Stomach smooth muscle (tissue), 2 donors: Measurements from ENCODE around the gene PMVK.

Source experiments
- H3K27ac ChIP-seq: one replicate; pipeline ENCODE4 v1.7.0; 2013; ENCODE audit warnings: mild to moderate bottlenecking, low read length, inconsistent platforms
- H3K27me3 ChIP-seq, 2 donors: one replicate each; pipeline ENCODE4 v1.7.0; 2013; ENCODE audit warnings: low read length in 2 of 2; ENCODE audit not compliant: insufficient read depth in 2 of 2, control insufficient read depth in 1 of 2
- H3K36me3 ChIP-seq, 2 donors: one replicate each; pipeline ENCODE4 v1.7.0; 2013; ENCODE audit warnings: low read length in 2 of 2; ENCODE audit not compliant: control insufficient read depth in 2 of 2, insufficient read depth in 2 of 2
- H3K4me1 ChIP-seq: one replicate; pipeline ENCODE4 v1.7.0; 2013; ENCODE audit warnings: low read length; ENCODE audit not compliant: control insufficient read depth, insufficient read depth
- H3K4me3 ChIP-seq, 2 donors: one replicate each; pipeline ENCODE4 v1.7.0; 2013; ENCODE audit warnings: low read length in 2 of 2
- H3K9ac ChIP-seq, 2 donors: one replicate each; pipeline ENCODE4 v1.7.0; 2013; ENCODE audit warnings: low read length in 2 of 2, mild to moderate bottlenecking in 1 of 2
- H3K9me3 ChIP-seq, 2 donors: one replicate each; pipeline ENCODE4 v1.7.0; 2013; ENCODE audit warnings: low read length in 2 of 2; ENCODE audit not compliant: control insufficient read depth in 2 of 2
- donor health status: healthy.
- donor health status: Pancreatic carcinoma.

Gene PMVK

GRCh38 chr1:154888757-154889156 lies 47.8 kb downstream of the PMVK start:
- no peaks in the 10 kb centered on the region for H3K36me3 ChIP-seq
- no peaks in the 10 kb centered on the region for H3K4me1 ChIP-seq
- no peak overlapping the region for H3K4me3 ChIP-seq
- H3K27me3 ChIP-seq: peaks cover 0 to 4% of the 10 kb centered on the region in 2 donors
- H3K27ac ChIP-seq: no peak overlapping the region
- H3K9me3 ChIP-seq: no peaks in the 10 kb centered on the region
- H3K9ac ChIP-seq: no peak overlapping the region

- Histone ChIP-seq H3K9me3 (no peaks in the 10 kb centered on the region), H3K9ac (no peak overlapping the region), H3K36me3 (no peaks in the 10 kb centered on the region), H3K4me3 (no peak overlapping the region), H3K27me3 (peaks cover 0 to 6% of the 10 kb centered on the region in 2 donors), H3K27ac (no peak overlapping the region), H3K4me1 (no peaks in the 10 kb centered on the region)
These were observed 50.1 kb downstream of the PMVK start for GRCh38 chr1:154886281-154887015.

DNA sequence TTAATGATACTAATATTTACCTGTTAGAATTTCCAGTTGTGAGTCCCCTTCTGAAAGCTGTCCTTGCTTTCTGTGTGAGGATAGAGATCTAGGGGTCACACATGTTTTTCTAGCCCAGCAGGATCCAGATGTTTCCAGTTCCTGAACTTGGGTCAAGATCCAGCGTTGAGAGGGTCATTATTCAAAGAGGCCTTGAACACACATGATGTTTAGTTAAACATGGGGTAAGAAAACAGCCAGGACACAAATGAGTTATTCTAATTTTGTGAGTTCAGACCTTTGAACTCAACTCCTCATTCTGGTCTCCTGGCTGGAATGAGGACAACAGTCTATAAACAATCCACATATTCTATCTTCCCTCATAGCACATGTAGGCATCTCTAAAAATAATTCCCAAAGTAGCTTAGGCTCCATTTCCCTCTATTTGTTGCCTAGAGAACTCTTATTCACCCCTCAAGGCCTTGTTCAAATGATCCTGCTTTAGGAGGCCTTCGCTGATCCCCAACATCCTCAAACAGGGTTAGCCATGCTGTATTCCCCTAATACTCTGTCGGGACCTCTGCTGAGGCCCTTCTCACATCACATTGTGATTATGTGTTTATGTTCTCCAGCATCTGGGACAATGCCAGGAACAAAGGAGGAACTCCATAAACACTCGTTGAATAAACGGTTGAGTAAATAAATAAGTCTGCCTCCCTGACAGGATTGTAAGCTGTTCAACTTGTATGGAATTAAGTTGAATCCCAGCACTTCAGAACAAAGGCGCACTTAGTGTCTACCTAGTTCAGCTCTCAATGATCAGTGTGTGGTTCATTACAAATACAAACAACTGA lies 51.4 kb downstream of the PMVK start:
- Histone ChIP-seq H3K27ac (no peak overlapping the region), H3K4me1 (no peaks in the 10 kb centered on the region)

GRCh38 chr1:154883919-154884868 lies 52.3 kb downstream of the PMVK start:
- Histone ChIP-seq H3K27me3 (peaks cover 0 to 6% of the 10 kb centered on the region in 2 donors), H3K4me1 (no peaks in the 10 kb centered on the region), H3K9me3 (no peaks in the 10 kb centered on the region), H3K27ac (no peak overlapping the region), H3K36me3 (no peaks in the 10 kb centered on the region), H3K4me3 (no peak overlapping the region), H3K9ac (no peak overlapping the region)

More for the DNA sequence above, 51.4 kb downstream of the PMVK start:
- Histone ChIP-seq H3K9ac (no peak overlapping the region), H3K4me3 (no peak overlapping the region), H3K9me3 (no peaks in the 10 kb centered on the region), H3K36me3 (no peaks in the 10 kb centered on the region), H3K27me3 (peaks cover 0 to 6% of the 10 kb centered on the region in 2 donors)

DNA sequence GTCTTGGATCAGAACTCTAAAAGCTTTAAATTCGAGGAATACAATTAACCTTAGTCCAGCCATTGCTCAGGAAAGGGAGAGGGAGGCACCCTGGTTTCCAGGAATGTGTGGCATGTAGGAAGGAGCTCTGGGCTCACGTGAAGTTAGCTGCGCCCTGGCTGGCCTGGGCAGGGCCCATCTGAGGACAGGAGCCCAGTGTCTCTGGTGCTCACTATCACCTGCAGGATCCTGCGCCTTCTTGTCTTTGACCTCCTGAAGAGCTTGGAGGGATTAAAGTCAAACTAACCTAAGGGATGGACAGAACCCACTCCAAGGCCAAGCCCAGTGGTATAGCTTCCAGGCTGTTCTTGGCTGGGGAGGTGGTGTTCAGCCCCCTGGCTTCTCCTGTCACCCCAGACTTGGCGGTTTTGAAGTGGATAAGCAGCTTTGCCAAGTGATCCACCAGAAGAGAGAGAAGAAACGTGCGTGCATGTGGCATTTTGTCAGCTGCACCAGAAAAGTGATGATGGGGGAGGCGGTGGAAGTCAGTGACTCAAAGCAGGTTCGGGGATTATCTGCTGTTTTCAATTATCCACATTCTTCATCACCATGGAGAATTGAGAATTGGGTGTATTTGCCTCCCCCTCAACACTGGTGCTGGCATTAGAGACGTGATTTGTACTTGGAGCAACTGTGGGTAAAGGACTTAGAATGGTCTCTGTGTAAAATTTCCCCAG lies 54.5 kb downstream of the PMVK start:
- Histone ChIP-seq H3K9me3 (no peaks in the 10 kb centered on the region), H3K4me1 (peaks cover 8% of the 10 kb centered on the region), H3K27ac (no peak overlapping the region), H3K36me3 (no peaks in the 10 kb centered on the region), H3K4me3 (no peak overlapping the region), H3K27me3 (peaks cover 0 to 2% of the 10 kb centered on the region in 2 donors), H3K9ac (no peak overlapping the region)

DNA sequence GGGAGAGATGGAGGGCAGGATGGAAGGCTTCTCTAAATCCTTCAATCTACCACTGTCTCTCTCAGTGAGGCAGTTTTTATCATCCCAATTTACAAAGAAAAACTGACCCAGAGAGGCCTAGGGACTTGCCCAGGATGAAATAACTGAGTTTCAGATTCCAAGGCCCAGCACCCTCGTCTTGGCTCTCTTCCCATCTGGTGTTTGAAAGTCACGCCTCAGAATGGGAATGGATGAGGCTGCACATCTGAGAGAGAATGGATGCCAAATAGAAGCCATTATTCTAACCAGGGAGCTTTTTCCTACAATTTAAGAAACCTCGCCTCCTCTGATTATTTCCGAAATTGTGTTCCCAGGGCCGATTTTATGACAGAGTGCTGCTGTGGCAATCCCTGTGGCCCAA lies 55.8 kb downstream of the PMVK start:
- H3K9ac ChIP-seq: no peak overlapping the region
- no peak overlapping the region for H3K27ac ChIP-seq
- no peaks in the 10 kb centered on the region for H3K9me3 ChIP-seq
- H3K4me3 ChIP-seq: no peak overlapping the region
- H3K27me3 ChIP-seq: peaks cover 0 to 7% of the 10 kb centered on the region in 2 donors
- peaks cover 8% of the 10 kb centered on the region for H3K4me1 ChIP-seq
- H3K36me3 ChIP-seq: no peaks in the 10 kb centered on the region

- Histone ChIP-seq H3K27ac (no peak overlapping the region), H3K27me3 (peaks cover 0 to 7% of the 10 kb centered on the region in 2 donors), H3K4me3 (no peak overlapping the region), H3K9me3 (no peaks in the 10 kb centered on the region), H3K4me1 (peaks cover 8% of the 10 kb centered on the region), H3K9ac (no peak overlapping the region), H3K36me3 (no peaks in the 10 kb centered on the region)
These were observed 57.5 kb downstream of the PMVK start for GRCh38 chr1:154879038-154879421.

- Histone ChIP-seq H3K4me3 (no peak overlapping the region), H3K27ac (no peak overlapping the region), H3K9ac (no peak overlapping the region), H3K9me3 (no peaks in the 10 kb centered on the region), H3K4me1 (peaks cover 8% of the 10 kb centered on the region), H3K27me3 (peaks cover 0 to 7% of the 10 kb centered on the region in 2 donors), H3K36me3 (no peaks in the 10 kb centered on the region)
These were observed 58.0 kb downstream of the PMVK start for GRCh38 chr1:154878371-154879037.

GRCh38 chr1:154877370-154877974 lies 59.0 kb downstream of the PMVK start:
- Histone ChIP-seq H3K27me3 (peaks cover 0 to 5% of the 10 kb centered on the region in 2 donors), H3K4me3 (no peak overlapping the region), H3K36me3 (no peaks in the 10 kb centered on the region), H3K27ac (no peak overlapping the region), H3K9me3 (no peaks in the 10 kb centered on the region), H3K9ac (no peak overlapping the region), H3K4me1 (peaks cover 8% of the 10 kb centered on the region)
